KOPT-K1 (cell line): ENCODE measurements around the gene BRD4.

Experiments
- H3K27ac ChIP-seq: fragments of 200-600 bp; sonication (generic); 2 replicates; pipeline ENCODE4 v1.5.1; 2016; ENCODE audit warnings: antibody characterized with exemption, mild to moderate bottlenecking, low read depth, low read length; ENCODE audit not compliant: poor library complexity, severe bottlenecking
- H3K36me3 ChIP-seq: fragments of 200-600 bp; sonication (generic); 2 replicates; pipeline ENCODE4 v1.5.1; 2017; ENCODE audit warnings: antibody characterized with exemption, mild to moderate bottlenecking, low read length, moderate library complexity; ENCODE audit not compliant: insufficient read depth
- H3K9me3 ChIP-seq: fragments of 200-600 bp; sonication (generic); 2 replicates; pipeline ENCODE4 v1.5.1; 2017; ENCODE audit warnings: antibody characterized with exemption, low read length, mild to moderate bottlenecking; ENCODE audit not compliant: insufficient read depth, poor library complexity, severe bottlenecking

BRD4 gene

DNA sequence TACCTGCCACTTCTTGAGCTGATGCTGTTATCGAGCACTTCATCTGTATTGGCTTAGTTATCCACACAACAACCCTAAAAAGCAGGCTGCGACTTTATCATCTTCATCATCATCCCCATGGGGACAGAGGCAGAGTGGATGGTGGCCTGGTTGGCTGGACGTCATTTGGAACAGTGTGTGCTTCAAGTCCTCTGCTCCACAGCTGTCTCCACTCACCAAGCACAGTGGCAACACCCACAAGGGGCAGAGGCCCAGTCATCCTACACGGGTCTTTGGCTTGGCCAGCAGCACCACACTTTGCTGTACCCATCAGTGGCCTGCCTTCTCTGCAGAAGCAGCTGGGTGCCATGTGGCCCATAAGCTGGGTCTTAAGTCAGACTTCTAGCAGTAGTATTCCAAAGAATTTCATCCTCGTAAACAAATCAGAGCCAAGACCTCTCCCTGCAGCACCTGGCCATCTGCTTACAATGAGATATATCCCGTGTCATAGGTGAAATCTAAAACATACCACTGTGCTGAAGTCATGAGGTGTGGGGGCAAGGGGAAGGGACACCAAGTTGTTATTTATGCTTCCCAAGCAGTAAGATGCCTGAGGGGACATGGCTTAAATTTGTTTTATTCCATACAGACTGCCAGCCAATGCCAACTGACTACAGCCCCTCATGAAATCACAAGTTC is 52.2 kb downstream of the BRD4 start:
- no peaks in the 10 kb centered on the region for H3K9me3 ChIP-seq

DNA sequence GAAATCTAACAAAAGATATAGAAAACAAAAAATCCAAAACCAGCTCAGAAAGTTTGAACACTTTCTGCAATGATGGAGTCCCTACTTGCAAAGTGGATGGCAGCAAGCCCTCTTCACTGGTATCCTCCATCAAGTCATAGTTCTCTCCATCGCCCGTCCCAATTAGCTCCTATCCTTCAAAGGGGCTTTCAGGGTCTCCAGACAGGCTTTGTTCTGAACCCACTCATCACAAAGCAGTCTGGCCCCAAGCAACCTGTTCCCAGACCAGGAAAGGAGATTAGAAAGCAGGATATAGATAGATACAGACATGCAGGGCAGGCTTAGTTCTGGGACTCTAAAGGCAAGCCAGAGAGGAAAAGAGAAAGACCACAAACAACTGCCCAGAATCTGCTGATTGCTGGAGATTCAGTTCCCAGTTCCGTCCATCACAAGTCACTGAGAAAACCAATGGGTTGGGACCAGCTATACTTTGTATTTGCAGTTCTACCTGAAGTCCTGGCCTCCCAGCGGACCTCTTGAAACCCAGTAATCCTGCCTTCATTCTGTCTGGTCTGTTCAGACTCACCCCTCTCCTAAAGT is 52.9 kb downstream of the BRD4 start:
- no peak overlapping the region for H3K27ac ChIP-seq
- no peaks in the 10 kb centered on the region for H3K9me3 ChIP-seq
- peaks cover 4% of the 10 kb centered on the region; the same call in 1 of the 2 replicates for H3K36me3 ChIP-seq

More for the DNA sequence above, 52.2 kb downstream of the BRD4 start:
- H3K36me3 ChIP-seq = peaks cover 4% of the 10 kb centered on the region; the same call in 1 of the 2 replicates
- H3K27ac ChIP-seq = no peak overlapping the region

- peaks cover 21% of the 10 kb centered on the region for H3K36me3 ChIP-seq
- no peaks in the 10 kb centered on the region for H3K9me3 ChIP-seq
- H3K27ac ChIP-seq = no peak overlapping the region
Observed at GRCh38 chr19:15276620-15277215, 55.6 kb downstream of the BRD4 start.

- H3K27ac ChIP-seq = no peak overlapping the region
- H3K9me3 ChIP-seq = no peaks in the 10 kb centered on the region
- H3K36me3 ChIP-seq = peaks cover 44% of the 10 kb centered on the region
Observed at GRCh38 chr19:15274477-15274876, 57.9 kb downstream of the BRD4 start.

DNA sequence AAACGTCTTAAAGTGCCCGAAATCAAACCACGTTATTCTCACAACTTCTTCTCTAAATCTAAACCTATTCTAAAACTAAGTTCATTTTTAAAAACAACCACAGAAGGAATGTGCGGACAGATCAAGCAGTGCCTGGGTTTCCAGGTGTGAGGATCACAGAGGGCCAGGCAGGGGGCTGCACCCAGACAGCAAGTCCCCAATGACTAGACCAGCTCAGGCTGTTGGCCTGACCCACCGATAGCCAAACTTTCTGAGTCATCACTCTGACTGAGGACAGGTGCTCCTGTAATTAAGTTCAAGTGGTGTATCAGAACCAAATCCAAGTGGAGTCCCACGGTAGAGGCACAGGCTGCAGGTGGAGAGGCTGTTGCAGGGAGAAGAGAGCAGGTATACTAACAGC is 62.5 kb downstream of the BRD4 start:
- Histone ChIP-seq H3K9me3 (no peaks in the 10 kb centered on the region), H3K36me3 (peaks cover 86% of the 10 kb centered on the region), H3K27ac (no peak overlapping the region)

GRCh38 chr19:15268928-15269253 is 63.4 kb downstream of the BRD4 start:
- Histone ChIP-seq H3K36me3 (peaks cover 95% of the 10 kb centered on the region), H3K9me3 (no peaks in the 10 kb centered on the region), H3K27ac (no peak overlapping the region)

DNA sequence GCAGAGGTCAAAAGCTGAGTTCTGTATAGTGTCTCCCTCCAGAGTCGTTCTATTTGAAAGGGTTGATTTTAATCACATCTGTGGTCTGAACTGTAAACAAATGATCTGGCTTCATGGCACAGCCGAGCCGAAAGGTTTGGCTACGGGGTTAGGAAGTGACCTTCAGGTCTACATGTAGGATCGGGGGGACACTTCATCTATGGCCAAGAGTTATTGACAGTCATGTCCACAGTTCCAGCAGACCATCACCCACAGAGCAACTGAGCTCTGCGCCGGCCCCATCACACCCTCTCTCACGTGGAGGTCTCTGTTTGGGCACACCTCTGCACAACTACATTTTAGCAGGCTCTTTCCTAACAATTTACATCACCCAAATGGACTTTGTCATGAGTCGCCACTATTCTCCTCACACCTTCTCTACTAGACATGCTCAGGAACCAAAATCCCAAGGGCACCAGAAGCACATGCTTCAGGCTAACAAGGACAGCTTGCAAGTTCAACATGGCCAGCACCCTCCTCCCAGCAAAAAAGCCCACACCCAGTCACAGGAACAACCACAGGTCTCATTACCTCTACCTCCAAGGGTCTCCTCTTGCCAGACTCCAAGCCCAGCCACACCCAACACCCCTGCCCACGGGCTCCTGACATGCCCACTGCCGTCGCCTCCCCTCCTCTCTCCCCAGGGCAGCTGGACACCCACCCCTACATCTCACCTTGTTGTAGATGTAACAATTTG is 64.0 kb downstream of the BRD4 start:
- peaks cover 100% of the 10 kb centered on the region for H3K36me3 ChIP-seq
- no peak overlapping the region for H3K27ac ChIP-seq

DNA sequence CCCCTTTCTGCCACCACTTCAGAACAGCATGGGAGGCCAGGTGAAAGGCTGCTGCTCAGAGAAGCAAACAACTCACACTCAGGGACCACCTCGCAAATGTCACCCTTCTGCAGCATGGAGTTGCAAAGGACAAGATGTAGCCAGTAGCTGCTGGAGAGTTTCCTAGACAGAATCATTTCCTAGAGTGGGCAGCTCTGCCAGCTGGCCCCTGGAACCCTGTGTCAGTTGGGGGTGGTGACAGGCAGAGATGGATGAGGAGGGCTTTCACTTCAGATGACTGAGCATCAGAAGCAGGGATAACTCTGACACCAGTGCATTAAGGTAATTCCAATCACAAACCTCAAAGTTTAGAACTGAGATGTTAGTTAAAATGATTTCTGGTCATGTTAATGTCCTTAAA is 65.7 kb downstream of the BRD4 start:
- H3K27ac ChIP-seq = no peak overlapping the region
- no peaks in the 10 kb centered on the region for H3K9me3 ChIP-seq
- H3K36me3 ChIP-seq = peaks cover 99% of the 10 kb centered on the region

More for the DNA sequence above, 64.0 kb downstream of the BRD4 start:
- H3K9me3 ChIP-seq = no peaks in the 10 kb centered on the region

- H3K27ac ChIP-seq = no peak overlapping the region
- H3K36me3 ChIP-seq = peaks cover 99% of the 10 kb centered on the region
- H3K9me3 ChIP-seq = no peaks in the 10 kb centered on the region
Observed at GRCh38 chr19:15265850-15266248, 66.5 kb downstream of the BRD4 start.

GRCh38 chr19:15265214-15265849 is 67.0 kb downstream of the BRD4 start:
- H3K9me3 ChIP-seq = no peaks in the 10 kb centered on the region
- peaks cover 99% of the 10 kb centered on the region for H3K36me3 ChIP-seq
- no peak overlapping the region for H3K27ac ChIP-seq

DNA sequence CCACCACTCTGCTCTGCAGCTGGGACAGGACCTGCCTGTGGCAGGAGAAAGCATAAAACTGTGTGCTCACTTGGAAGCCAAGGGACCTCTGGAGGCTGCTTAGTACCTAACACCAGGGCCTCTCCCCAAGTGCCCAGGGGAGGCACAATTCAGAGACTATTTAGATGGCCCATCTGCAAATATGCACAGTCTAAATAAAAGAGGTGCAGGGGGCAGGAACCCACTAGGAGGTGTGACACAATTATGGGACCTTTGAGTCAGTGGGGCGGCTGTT is 67.5 kb downstream of the BRD4 start:
- Histone ChIP-seq H3K27ac (no peak overlapping the region), H3K36me3 (peaks cover 99% of the 10 kb centered on the region), H3K9me3 (no peaks in the 10 kb centered on the region)

- Histone ChIP-seq H3K27ac (no peak overlapping the region), H3K36me3 (peaks cover 99% of the 10 kb centered on the region), H3K9me3 (no peaks in the 10 kb centered on the region)
Observed at GRCh38 chr19:15264061-15264932, 68.0 kb downstream of the BRD4 start.

- H3K36me3 ChIP-seq = peaks cover 99% of the 10 kb centered on the region
- no peak overlapping the region for H3K27ac ChIP-seq
- H3K9me3 ChIP-seq = no peaks in the 10 kb centered on the region
Observed at GRCh38 chr19:15263361-15263985, 68.9 kb downstream of the BRD4 start.

DNA sequence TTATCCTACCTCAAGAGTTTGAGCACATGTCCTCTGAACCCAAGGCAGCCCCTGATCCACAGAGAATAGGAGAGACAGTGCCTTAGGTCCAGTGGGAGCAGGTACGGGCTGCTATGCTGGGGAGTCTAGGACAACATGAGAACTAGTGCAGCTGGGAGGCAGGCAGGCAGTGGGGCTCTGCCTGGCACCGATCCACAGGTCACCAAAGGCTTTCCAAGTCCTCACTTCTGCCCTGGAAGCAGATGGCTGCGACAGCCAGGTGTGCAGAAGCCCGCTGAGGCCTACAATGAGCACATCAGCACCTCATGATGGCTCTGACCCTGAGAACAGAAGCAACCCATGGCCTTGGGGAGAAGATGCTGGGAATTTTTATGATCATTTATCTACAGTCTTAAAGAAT is 70.3 kb downstream of the BRD4 start:
- no peaks in the 10 kb centered on the region for H3K9me3 ChIP-seq
- H3K36me3 ChIP-seq = peaks cover 99% of the 10 kb centered on the region

More for the DNA sequence above, 70.3 kb downstream of the BRD4 start:
- no peak overlapping the region for H3K27ac ChIP-seq
